Upper lobe of left lung (tissue), 4 donors: Measurements from ENCODE around the gene GMDS.

ENCODE experiments used
- POLR2AphosphoS5 ChIP-seq, 2 donors: sonication (generic); formaldehyde crosslinking; IDR thresholded peaks; one replicate each; pipeline ENCODE4 v1.5.1; 2017; ENCODE audit warnings: antibody characterized with exemption in 2 of 2
- TF ChIP-seq, protein P1 (sequence below), 6 experiments: fragments of 450-650 bp in 4 of 6; fragments of 200-600 bp in 2 of 6; sonication (generic) in 2 of 6; IDR thresholded peaks; one replicate each; pipeline ENCODE4 v1.5.1; 2016 to 2019; ENCODE audit warnings: antibody characterized with exemption in 6 of 6

DNA sequence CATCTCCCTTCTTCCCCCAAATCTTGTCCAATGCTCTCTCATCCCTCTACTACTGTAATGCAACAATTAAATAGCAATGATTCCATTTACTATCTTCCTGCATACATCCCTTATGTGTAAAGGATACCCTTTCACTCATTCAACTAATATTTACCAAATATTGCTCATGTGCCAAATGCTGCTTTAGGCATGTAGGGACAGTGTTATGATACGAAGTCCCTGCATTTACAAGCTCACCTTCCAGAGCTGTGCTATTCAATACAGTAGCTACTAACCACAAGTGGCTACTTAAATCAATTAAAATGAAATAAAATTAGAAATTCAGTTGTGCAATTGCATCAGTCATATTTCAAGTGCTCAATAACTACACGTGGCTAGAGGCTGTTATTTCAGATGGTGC is 41.1 kb downstream of the GMDS start:
- TF ChIP-seq, protein P1, sequence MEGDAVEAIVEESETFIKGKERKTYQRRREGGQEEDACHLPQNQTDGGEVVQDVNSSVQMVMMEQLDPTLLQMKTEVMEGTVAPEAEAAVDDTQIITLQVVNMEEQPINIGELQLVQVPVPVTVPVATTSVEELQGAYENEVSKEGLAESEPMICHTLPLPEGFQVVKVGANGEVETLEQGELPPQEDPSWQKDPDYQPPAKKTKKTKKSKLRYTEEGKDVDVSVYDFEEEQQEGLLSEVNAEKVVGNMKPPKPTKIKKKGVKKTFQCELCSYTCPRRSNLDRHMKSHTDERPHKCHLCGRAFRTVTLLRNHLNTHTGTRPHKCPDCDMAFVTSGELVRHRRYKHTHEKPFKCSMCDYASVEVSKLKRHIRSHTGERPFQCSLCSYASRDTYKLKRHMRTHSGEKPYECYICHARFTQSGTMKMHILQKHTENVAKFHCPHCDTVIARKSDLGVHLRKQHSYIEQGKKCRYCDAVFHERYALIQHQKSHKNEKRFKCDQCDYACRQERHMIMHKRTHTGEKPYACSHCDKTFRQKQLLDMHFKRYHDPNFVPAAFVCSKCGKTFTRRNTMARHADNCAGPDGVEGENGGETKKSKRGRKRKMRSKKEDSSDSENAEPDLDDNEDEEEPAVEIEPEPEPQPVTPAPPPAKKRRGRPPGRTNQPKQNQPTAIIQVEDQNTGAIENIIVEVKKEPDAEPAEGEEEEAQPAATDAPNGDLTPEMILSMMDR (IDR thresholded peaks at IDR 0.05): no peak
- no peak for TF ChIP-seq POLR2AphosphoS5 (IDR thresholded peaks at IDR 0.05)
